NCI-H446 (cell line): Measurements from ENCODE around the gene TMEM130.
A peak's percentile ranks its signal among the peaks of the same experiment; 100 is the strongest.

Experiments used
- DNase-seq, 2 experiments: peaks; one replicate each; lab custom pipeline; 2025; lab: John Stamatoyannopoulos, UW

Gene TMEM130

GRCh38 chr7:98807068-98808048, 62.5 kb downstream of the TMEM130 start:
- DNase-seq = no peak

- DNase-seq = no peak
These were observed 63.6 kb downstream of the TMEM130 start for GRCh38 chr7:98805956-98806838.

GRCh38 chr7:98802781-98803110, 67.1 kb downstream of the TMEM130 start:
- no peak for DNase-seq

- peak; percentile 28 to 65 for DNase-seq
These were observed 67.6 kb downstream of the TMEM130 start for GRCh38 chr7:98802088-98802780.

GRCh38 chr7:98800996-98801395, 68.8 kb downstream of the TMEM130 start:
- no peak for DNase-seq

- DNase-seq = no peak
These were observed 72.7 kb downstream of the TMEM130 start for GRCh38 chr7:98797150-98797549.
